ENCODE results near the gene FBRSL1.
"Not testable (repeated sequence)": the region's sequence is repeated elsewhere in the genome, so short reads cannot be mapped to it uniquely, and the experiment has no call there.

FBRSL1 gene

GRCh38 chr12:132489602-132490266 is at the start of gene FBRSL1:
TSS of gene FBRSL1 (plus strand) at chr12:132490151.
- H3K4me3 ChIP-seq (ENCODE audit: low read depth, low read length) = peak within 1 kb of the TSS; percentile 70
- DNase-seq (ENCODE audit: low read depth) = peak; percentile 85
- no peak for TF ChIP-seq CTCF (conservative IDR thresholded peaks at IDR 0.05; ENCODE audit: low read depth, low read length)

- not testable (repeated sequence) for H3K4me3 ChIP-seq (ENCODE audit: low read depth, low read length); DNase-seq (ENCODE audit: low read depth)
These were observed 49.5 kb upstream of the FBRSL1 start for GRCh38 chr12:132440420-132440819.

GRCh38 chr12:132441871-132442863 is 47.8 kb upstream of the FBRSL1 start:
- no peak overlapping the region for H3K4me3 ChIP-seq (ENCODE audit: low read depth, low read length)
- DNase-seq (ENCODE audit: low read depth) = no peak
- TF ChIP-seq CTCF (conservative IDR thresholded peaks at IDR 0.05; ENCODE audit: low read depth, low read length) = no peak

- no peak overlapping the region for H3K4me3 ChIP-seq (ENCODE audit: low read depth, low read length)
- no peak for TF ChIP-seq CTCF (conservative IDR thresholded peaks at IDR 0.05; ENCODE audit: low read depth, low read length)
- DNase-seq (ENCODE audit: low read depth) = no peak
These were observed 46.9 kb upstream of the FBRSL1 start for GRCh38 chr12:132443091-132443490.

- TF ChIP-seq CTCF (conservative IDR thresholded peaks at IDR 0.05; ENCODE audit: low read depth, low read length) = no peak
- H3K4me3 ChIP-seq (ENCODE audit: low read depth, low read length) = no peak overlapping the region
- no peak for DNase-seq (ENCODE audit: low read depth)
These were observed 45.7 kb upstream of the FBRSL1 start for GRCh38 chr12:132444283-132444682.

- no peak for TF ChIP-seq CTCF (conservative IDR thresholded peaks at IDR 0.05; ENCODE audit: low read depth, low read length)
- DNase-seq (ENCODE audit: low read depth) = no peak
- peak overlapping the region; percentile 30 for H3K4me3 ChIP-seq (ENCODE audit: low read depth, low read length)
These were observed 44.7 kb upstream of the FBRSL1 start for GRCh38 chr12:132444957-132445883.

Data from choroid plexus epithelial cell (primary cell).